ENCODE data around the gene CUL7.
"Not testable (repeated sequence)": the region's sequence is repeated elsewhere in the genome, so short reads cannot be mapped to it uniquely, and the experiment has no call there.

CUL7 gene

DNA sequence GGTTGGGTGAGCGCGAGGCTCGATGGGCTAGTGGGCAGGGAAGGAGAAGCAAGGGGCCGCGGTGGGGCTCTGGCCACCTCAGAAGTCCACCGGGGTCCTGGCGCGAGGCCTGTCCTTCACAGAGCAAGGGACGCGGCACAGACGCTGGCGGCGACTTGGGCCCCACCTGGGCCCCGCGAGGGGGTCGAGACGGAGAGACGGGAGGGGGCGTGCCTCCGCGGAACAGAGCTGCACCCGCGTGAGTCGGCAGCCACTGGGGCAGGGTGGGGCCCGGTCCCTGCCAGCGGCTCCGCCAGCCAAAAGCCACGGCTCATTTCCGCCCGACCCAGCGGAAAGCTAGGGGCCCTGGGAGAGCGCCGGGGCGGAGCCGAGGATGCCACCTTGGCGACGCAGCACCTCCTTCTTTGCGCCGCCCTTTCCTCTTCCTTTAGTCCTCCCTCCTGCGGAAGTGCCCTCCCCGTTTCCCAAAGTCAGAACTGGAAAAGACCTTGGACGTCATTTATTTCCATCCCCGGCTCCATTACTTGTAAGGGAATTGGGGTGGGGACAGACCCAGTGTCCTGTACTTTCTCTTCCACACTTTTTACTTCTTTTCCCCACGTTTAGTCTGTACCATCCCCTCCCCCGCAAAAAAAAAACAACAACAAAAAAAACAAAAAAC, at the start of gene CUL7:
TSS of gene CUL7 (minus strand) at position 307 of the 661 bp plus-strand sequence. CDS start 1,063 bp downstream, outside the sequence.
- FAIRE-seq: peak; percentile 72

GRCh38 chr6:43101497-43101896, 47.8 kb upstream of the CUL7 start:
- FAIRE-seq: no peak

DNA sequence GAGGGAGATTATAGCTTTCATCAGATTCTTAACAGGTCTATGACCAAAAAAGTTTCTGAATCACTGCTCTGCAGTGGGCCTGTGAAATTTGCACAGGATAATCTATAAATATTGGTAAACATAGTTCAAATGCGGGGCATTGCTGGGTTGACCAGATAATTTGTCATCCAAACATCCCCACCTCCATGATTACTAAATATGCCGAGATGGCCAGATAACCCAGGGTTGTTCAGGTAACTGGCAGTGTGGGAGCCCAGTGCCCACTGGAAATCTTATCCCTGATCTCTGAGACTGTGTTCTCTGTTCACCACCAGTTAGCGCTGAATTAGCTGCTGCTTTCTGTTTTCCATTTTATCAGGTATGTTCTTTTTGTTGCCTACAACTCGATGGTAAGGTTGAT, 43.9 kb upstream of the CUL7 start:
- FAIRE-seq: no peak

DNA sequence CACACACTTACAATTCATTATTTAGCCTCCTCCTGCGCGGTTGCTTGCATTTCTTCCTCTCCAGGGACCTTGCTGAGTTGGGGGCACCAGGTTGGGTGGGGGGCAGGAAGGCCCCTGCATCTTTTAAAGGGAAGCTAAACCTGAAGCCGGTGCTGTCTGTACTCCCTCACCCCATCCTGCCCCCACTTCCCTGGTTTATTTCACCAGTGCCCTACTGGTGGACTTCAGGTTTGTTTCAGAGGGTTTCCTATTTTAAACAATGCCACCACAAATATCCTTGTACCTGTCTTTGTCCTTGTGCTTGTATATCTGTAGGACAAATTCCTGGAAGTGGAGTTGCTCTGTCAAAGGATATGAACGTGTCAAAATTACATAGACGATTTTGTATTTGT, 43.4 kb upstream of the CUL7 start:
- no peak for FAIRE-seq

GRCh38 chr6:43096451-43097097, 42.9 kb upstream of the CUL7 start:
- FAIRE-seq: no peak

GRCh38 chr6:43095939-43096338, 42.3 kb upstream of the CUL7 start:
- no peak for FAIRE-seq

GRCh38 chr6:43093436-43094289, 40.0 kb upstream of the CUL7 start:
- FAIRE-seq: no peak

DNA sequence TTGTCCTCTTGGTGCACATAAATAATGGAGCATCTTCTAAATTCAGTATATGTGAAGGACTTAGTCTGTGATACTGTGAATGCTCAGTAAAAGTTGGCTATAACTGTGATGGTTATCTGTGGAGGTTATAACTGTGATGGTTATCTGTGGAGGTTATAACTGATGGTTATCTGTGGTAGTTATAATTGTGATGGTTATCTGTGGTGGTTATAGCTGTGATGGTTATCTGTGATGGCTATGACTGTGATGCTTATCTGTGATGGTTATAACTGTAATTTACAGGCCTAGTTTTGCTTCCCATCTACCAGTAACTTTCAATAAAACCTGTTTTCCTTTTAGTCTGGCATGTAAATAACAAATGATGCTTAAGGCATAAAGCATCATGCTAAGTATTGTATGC, 39.0 kb upstream of the CUL7 start:
- no peak for FAIRE-seq

- no peak for FAIRE-seq
These were observed 37.9 kb upstream of the CUL7 start for GRCh38 chr6:43091436-43091991.

GRCh38 chr6:43091020-43091419, 37.4 kb upstream of the CUL7 start:
- FAIRE-seq: no peak

GRCh38 chr6:43090559-43090956, 36.9 kb upstream of the CUL7 start:
- FAIRE-seq: no peak

DNA sequence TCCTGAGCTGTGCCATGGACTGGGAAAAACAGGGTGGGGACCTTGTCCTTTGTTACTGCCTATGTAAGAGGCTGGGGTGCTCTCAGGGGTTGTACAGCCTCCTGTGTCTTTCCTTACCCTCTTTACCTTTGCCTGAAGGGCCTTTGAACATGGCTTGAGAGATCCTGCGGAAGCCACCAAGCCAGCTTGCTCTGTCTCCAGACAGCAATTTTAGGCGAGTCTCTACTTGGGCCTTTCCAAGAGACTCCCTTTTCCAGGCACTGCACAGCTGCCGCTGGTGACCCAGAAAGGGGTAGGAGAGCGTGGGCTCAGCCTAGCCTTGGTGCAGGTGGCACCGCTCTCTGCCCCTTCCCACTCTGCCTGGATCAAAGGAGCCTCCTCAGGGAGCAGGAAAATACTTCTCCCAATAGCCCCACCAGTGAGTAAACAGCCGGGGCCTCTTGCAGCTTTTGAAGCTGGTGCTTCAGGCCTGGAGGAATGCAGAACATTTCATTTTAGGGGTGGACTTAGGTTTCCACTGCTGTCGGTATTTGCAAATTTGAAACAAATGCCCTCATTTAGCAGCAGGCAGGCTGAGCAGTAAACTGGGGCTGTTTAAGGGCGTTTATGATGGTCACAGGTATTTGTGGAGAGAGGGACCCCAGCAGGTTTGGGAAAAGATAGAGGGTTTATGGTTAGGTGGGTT, 36.4 kb upstream of the CUL7 start:
- FAIRE-seq: no peak

- no peak for FAIRE-seq
These were observed 35.8 kb upstream of the CUL7 start for GRCh38 chr6:43089467-43089866.

- no peak for FAIRE-seq
These were observed 35.0 kb upstream of the CUL7 start for GRCh38 chr6:43088654-43089056.

DNA sequence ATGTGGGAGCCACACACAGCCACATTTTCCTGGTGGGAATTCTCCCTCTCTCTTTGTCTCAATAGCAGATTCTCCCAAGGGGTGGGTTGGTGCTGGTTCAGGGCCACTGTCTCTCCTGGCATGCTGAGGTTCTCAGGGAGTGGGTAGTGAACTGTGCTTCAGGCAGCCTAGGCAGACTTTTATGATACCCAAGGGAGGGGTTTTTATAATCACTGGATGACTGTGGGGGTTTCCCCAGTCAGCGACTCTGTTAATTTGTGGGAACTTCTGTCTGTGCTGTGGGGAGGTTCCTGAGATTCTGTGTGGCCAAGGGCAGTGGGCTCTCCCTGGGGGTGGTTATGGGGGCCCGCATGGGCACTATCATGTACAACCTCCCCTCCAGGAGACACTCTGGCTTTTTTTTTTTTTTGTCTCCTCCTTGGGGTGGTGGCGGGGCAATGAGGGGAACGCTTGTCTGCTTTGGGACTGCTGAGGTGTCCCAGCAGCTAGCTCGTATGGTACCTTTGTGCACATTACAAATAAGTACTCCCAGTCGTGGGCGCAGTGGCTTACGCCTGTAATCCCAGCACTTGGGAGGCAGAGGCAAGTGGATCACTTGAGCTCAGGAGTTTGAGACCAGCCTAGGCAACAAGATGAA, 32.5 kb upstream of the CUL7 start:
- no peak for FAIRE-seq

DNA sequence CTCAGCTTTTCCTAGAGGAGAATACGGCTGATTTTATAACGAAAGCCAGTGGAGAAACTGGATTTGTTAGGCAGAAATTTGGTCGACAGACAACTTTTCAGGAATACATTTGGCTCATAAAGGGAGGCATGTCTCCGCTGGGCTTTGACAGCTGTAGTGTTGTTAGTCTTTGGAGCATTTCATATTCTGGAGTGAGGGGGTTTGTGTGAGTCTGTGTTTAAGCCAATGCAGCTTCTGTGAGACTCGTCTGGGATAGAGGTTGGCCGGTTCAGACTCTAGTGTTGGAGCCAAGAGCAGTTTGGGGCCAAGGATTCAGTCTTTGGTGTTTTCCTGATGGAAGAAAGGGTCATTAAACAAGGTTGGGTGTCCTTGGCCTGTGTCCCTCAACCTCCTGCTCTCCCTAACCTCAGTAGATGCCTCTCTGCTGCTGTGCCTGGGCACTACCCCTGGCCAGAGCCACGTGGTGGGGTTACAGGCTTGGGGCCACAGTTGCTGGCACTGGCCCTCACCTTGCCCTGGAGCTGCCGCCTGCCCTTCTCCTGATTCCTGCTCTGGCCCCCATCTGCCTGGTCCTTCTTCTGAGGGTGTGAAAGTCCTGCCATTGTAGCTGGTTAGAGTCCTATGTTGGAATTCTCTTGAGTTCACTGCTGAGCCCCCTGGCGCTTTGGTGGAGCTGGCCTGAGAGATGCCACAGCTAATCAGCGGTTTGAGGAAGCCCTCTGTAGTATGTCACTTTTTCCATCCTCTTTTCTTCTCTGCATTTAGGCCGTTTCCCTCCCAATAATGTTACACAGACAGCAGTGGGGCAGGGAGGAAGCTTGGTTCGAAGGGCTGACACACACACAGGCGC, 29.4 kb upstream of the CUL7 start:
- no peak for FAIRE-seq

- FAIRE-seq: not testable (repeated sequence)
These were observed 28.3 kb upstream of the CUL7 start for GRCh38 chr6:43081922-43082321.

- no peak for FAIRE-seq
These were observed 27.4 kb upstream of the CUL7 start for GRCh38 chr6:43081043-43081442.

GRCh38 chr6:43078691-43079090, 25.0 kb upstream of the CUL7 start:
- FAIRE-seq: no peak

GRCh38 chr6:43077981-43078511, 24.4 kb upstream of the CUL7 start:
- FAIRE-seq: peak; percentile 64

DNA sequence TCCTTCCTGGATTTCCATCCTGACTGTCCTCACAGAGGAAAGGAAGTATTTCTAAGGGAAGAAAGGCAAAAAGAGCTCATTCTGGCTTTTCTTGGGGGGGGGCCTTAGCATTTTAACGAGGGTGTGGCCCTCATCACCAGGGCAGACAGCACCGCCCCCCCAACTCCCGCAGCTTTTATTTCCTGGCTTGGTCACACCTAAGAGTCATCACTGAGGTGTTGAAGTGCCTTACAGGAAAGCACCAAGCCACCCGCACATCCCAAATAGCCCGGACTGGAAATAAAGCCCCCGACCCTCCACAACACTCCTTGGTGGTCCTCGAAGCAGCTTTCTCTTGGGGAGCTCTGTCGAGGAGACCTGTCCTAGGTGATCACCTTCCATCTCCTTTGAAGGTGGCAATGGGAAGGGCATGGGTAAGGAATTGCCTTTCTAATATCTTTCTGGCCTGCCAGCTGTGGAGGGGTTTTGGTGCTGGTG, 23.7 kb upstream of the CUL7 start:
- no peak for FAIRE-seq
